Gastroesophageal sphincter (tissue), 3 donors: ENCODE results near the gene GPR61.

ENCODE experiments used
- CTCF ChIP-seq, 4 experiments: fragments of 200-600 bp in 2 of 4; fragments of 450-650 bp in 2 of 4; sonication (generic) in 1 of 4; IDR thresholded peaks; one replicate each; pipeline ENCODE4 v1.5.1; 2017 to 2019; ENCODE audit warnings: antibody characterized with exemption in 4 of 4, mild to moderate bottlenecking in 2 of 4, moderate library complexity in 2 of 4
- POLR2A ChIP-seq, 2 donors: fragments of 450-650 bp; IDR thresholded peaks; one replicate each; pipeline ENCODE4 v1.6.1; 2017; ENCODE audit warnings: antibody characterized with exemption in 2 of 2, mild to moderate bottlenecking in 2 of 2, moderate library complexity in 1 of 2
- POLR2AphosphoS5 ChIP-seq: sonication (generic); formaldehyde crosslinking; IDR thresholded peaks from one replicate; pipeline ENCODE4 v1.6.1; 2017; ENCODE audit warnings: antibody characterized with exemption

GRCh38 chr1:109504974-109505373 lies 34.7 kb upstream of the GPR61 start:
- TF ChIP-seq CTCF (IDR thresholded peaks at IDR 0.05) (no peak), POLR2A (IDR thresholded peaks at IDR 0.05) (no peak), POLR2AphosphoS5 (no peak)
